Caco-2 (cell line): ENCODE results near the gene SLC7A14. TPM values are rescaled to one million over a fixed set of nuclear protein-coding genes. Genes with fewer than 3 reads are reported as not detected.

Source experiments
- BruUV-seq: library from RNA; stranded (reverse); fragments of 400-500 nt; replicated peaks from 2 replicates; lab custom pipeline; 2021; lab: Mats Ljungman, UMichigan
- CTCF ChIA-PET: fragments of 300-600 bp; sonication (Branson Sonifier 250); formaldehyde crosslinking; loops from one replicate; lab custom pipeline; 2022; ENCODE audit warnings: antibody characterized with exemption; lab: Charles Lee
- POLR2A ChIA-PET: fragments of 300-600 bp; sonication (Branson Sonifier 250); formaldehyde crosslinking; loops from one replicate; lab custom pipeline; 2022; ENCODE audit warnings: antibody characterized with exemption; lab: Charles Lee
- DNase-seq, 2 experiments: peaks; one replicate each; pipeline versions ENCODE4 v3.0.0 to v3.0.0-alpha.2; 2020 to 2022
- H3K27me3 ChIP-seq: replicated peaks from 2 replicates; pipeline ENCODE4 v1.6.0; 2011; ENCODE audit warnings: low read length; ENCODE audit not compliant: control insufficient read depth, insufficient read depth
- H3K36me3 ChIP-seq: 2 replicates; pipeline ENCODE4 v1.5.1; 2011; ENCODE audit warnings: low read length; ENCODE audit not compliant: control insufficient read depth, insufficient read depth
- H3K4me1 ChIP-seq: fragments of 250-450 bp; sonication (Bioruptor Pico); 2 replicates; pipeline ENCODE4 v1.5.1; 2020; ENCODE audit warnings: mild to moderate bottlenecking
- H3K4me3 ChIP-seq: 2 replicates; pipeline ENCODE4 v1.5.1; 2011; ENCODE audit warnings: low read depth, mild to moderate bottlenecking, control low read depth, low read length
- H3K9me3 ChIP-seq: fragments of 250-450 bp; sonication (Bioruptor Pico); 2 replicates; pipeline ENCODE4 v1.5.1; 2020; ENCODE audit warnings: mild to moderate bottlenecking, moderate library complexity
- H3K27ac Mint-ChIP-seq: one replicate; pipeline ENCODE4 v1.8.0; 2022; ENCODE audit warnings: mixed read lengths; ENCODE audit not compliant: unreplicated experiment
- H3K27me3 Mint-ChIP-seq: one replicate; pipeline ENCODE4 v1.8.0; 2022; ENCODE audit warnings: mixed read lengths; ENCODE audit not compliant: insufficient read depth, unreplicated experiment
- H3K36me3 Mint-ChIP-seq: one replicate; pipeline ENCODE4 v1.8.0; 2022; ENCODE audit warnings: mild to moderate bottlenecking, mixed read lengths; ENCODE audit not compliant: insufficient read depth, unreplicated experiment
- H3K4me1 Mint-ChIP-seq: one replicate; pipeline ENCODE4 v1.8.0; 2022; ENCODE audit warnings: low read depth, mixed read lengths; ENCODE audit not compliant: unreplicated experiment
- H3K4me3 Mint-ChIP-seq: one replicate; pipeline ENCODE4 v1.8.0; 2022; ENCODE audit warnings: mild to moderate bottlenecking, moderate library complexity, mixed read lengths; ENCODE audit not compliant: unreplicated experiment
- H3K9me3 Mint-ChIP-seq: one replicate; pipeline ENCODE4 v1.8.0; 2022; ENCODE audit warnings: mixed read lengths; ENCODE audit not compliant: unreplicated experiment
- intact Hi-C: fragments of 100-400 bp; cut with micrococcal nuclease; formaldehyde crosslinking; loops from one replicate; pipeline ENCODE4 v1.10.0; 2022; ENCODE audit not compliant: unreplicated experiment
- total RNA-seq: library from RNA; stranded (reverse); gene quantifications from 2 replicates; pipeline ENCODE4 v1.2.3, GENCODE V29; 2022
- TF ChIP-seq, protein P1 (sequence below), 2 experiments: fragments of 200-600 bp in 1 of 2; IDR thresholded peaks; 1 replicate in 1 of 2; 2 replicates in 1 of 2; pipeline versions ENCODE4 v1.5.1 to v1.8.0; 2011 to 2022; ENCODE audit warnings: antibody characterized with exemption in 1 of 2, control low read depth in 1 of 2, inconsistent platforms in 1 of 2, low read depth in 1 of 2, low read length in 1 of 2, mild to moderate bottlenecking in 1 of 2, moderate library complexity in 1 of 2; ENCODE audit not compliant: insufficient read depth in 1 of 2, severe bottlenecking in 1 of 2, unreplicated experiment in 1 of 2

Gene SLC7A14
- total RNA-seq, 1 experiment from 2014 or later: not detected

DNA sequence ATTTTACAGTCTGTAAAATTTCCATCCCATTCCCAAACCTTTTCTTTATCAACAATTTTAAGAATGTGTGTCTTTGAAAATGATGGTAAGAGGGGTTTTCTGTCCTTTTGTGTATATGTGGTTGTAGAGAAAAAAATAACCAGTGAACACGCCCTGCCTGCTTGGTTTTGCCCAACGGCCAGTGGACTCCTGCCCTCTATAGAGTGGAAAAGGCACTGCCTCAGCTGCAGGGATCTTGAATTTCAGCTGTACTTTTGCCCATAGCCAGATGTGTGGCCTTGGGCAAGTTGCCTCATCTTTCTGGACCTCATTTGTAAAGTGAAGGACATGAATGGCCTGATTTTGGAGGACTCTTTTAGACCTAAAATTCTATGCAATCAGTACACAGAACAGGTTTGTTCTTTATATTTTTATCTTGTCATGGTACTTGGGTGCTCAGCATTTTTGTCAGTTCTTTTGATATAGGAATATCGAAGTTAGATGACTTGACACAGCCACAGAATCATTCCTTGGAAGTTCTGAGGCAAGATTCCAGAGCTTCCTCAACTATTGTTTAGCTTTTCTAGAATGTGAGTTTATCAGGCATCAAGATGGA lies 86.2 kb downstream of the SLC7A14 start:
- H3K4me3 Mint-ChIP-seq: no peak overlapping the region
- TF ChIP-seq, protein P1, sequence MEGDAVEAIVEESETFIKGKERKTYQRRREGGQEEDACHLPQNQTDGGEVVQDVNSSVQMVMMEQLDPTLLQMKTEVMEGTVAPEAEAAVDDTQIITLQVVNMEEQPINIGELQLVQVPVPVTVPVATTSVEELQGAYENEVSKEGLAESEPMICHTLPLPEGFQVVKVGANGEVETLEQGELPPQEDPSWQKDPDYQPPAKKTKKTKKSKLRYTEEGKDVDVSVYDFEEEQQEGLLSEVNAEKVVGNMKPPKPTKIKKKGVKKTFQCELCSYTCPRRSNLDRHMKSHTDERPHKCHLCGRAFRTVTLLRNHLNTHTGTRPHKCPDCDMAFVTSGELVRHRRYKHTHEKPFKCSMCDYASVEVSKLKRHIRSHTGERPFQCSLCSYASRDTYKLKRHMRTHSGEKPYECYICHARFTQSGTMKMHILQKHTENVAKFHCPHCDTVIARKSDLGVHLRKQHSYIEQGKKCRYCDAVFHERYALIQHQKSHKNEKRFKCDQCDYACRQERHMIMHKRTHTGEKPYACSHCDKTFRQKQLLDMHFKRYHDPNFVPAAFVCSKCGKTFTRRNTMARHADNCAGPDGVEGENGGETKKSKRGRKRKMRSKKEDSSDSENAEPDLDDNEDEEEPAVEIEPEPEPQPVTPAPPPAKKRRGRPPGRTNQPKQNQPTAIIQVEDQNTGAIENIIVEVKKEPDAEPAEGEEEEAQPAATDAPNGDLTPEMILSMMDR (IDR thresholded peaks at IDR 0.05; ENCODE audit: insufficient read depth in 1 of 2, low read depth in 1 of 2, low read length in 1 of 2, severe bottlenecking in 1 of 2, unreplicated experiment in 1 of 2): peak; percentile 46 to 78
- no peaks in the 10 kb centered on the region for H3K9me3 Mint-ChIP-seq
- Histone ChIP-seq H3K9me3 (no peaks in the 10 kb centered on the region), H3K4me3 (no peak overlapping the region), H3K27me3 (no peaks in the 10 kb centered on the region), H3K4me1 (no peaks in the 10 kb centered on the region), H3K36me3 (no peaks in the 10 kb centered on the region)
- no peaks in the 10 kb centered on the region for H3K27me3 Mint-ChIP-seq
- H3K4me1 Mint-ChIP-seq: no peaks in the 10 kb centered on the region
- CTCF ChIA-PET: interaction anchor here (0.6 kb wide), 1 partner anchor 310 kb away, joined by 4 read pairs; no protein-coding TSS in a partner anchor
- POLR2A ChIA-PET: no interaction called here
- DNase-seq: peak; percentile 46 to 47
- no TSS peak for BruUV-seq
- intact Hi-C loops: loop anchor here (1.0 to 10.0 kb wide), 2 partner anchors 85 to 315 kb away; no protein-coding TSS in a partner anchor
- no peak overlapping the region for H3K27ac Mint-ChIP-seq
- H3K36me3 Mint-ChIP-seq: no peaks in the 10 kb centered on the region

DNA sequence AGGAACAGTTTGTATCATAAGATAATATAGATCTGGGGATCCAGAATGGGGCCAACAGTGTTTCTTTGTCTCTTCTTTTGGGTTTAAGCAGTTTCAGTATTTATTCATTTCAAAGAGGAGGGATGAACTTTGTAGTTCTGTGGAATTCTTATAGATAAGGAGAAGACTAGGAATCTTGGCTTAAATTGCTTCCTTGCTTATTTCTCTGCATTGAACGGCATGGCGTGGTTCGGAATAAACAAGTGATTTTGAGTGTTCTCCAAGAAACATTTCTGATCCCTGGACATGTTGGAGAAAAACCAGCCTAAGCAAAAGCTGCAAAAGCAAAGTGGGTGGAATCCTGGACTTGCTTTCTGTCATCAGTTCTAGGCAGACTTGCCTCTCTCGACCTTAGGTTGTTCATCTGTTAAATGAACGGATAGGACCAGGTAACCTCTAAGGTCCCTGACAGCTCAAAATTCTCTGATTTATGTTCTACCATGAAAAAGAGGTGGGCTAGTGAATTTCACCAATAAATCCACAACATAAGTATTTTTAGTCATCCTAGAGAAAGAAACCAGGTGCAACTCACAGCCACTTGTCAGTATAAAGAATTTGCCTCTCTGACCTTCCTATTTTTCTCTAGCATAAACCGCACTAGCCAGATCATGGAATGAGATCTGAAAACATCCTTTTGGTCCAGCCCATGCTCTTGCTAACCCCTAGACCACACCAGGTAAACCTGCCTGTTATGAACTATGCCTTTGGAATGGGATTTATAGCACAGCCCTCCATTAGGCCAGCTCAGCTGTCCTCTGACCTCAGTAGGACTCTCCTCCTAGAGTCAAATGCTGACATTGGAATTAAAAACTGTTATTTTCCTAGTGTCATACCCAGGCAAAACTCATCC lies 88.4 kb downstream of the SLC7A14 start:
- intact Hi-C loops: loop anchor here (10.0 kb wide), 1 partner anchor 317 kb away; no protein-coding TSS in a partner anchor
- Histone ChIP-seq H3K36me3 (no peaks in the 10 kb centered on the region), H3K4me3 (no peak overlapping the region), H3K4me1 (no peaks in the 10 kb centered on the region), H3K9me3 (no peaks in the 10 kb centered on the region), H3K27me3 (no peaks in the 10 kb centered on the region)
- no TSS peak for BruUV-seq
- POLR2A ChIA-PET: no interaction called here
- no peaks in the 10 kb centered on the region for H3K27me3 Mint-ChIP-seq
- H3K36me3 Mint-ChIP-seq: no peaks in the 10 kb centered on the region
- H3K9me3 Mint-ChIP-seq: no peaks in the 10 kb centered on the region
- no peak for DNase-seq
- H3K4me1 Mint-ChIP-seq: no peaks in the 10 kb centered on the region
- H3K27ac Mint-ChIP-seq: no peak overlapping the region
- no peak overlapping the region for H3K4me3 Mint-ChIP-seq
- CTCF ChIA-PET: interaction anchor here (1.3 kb wide), 1 partner anchor 84 kb away, joined by 3 read pairs; no protein-coding TSS in a partner anchor
- TF ChIP-seq, protein P1 (IDR thresholded peaks at IDR 0.05; ENCODE audit: insufficient read depth in 1 of 2, low read depth in 1 of 2, low read length in 1 of 2, severe bottlenecking in 1 of 2, unreplicated experiment in 1 of 2): no peak

DNA sequence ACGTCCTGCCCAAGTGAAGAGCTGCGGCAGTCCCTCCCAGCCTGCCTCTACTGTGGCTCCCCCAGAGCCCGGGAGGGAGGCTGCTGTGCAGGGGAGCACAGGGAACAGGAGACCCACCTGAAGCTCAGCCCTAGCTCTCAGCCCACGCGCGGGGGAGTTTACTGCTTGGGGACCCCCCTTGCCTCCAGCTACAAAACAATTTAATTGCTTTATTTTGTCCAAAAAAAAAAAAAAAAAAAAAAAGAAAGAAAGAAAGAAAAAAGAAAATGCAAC lies 89.1 kb downstream of the SLC7A14 start:
- Mint-ChIP-seq H3K27me3 (no peaks in the 10 kb centered on the region), H3K9me3 (no peaks in the 10 kb centered on the region), H3K27ac (no peak overlapping the region), H3K4me1 (no peaks in the 10 kb centered on the region), H3K4me3 (no peak overlapping the region), H3K36me3 (no peaks in the 10 kb centered on the region)
- no TSS peak for BruUV-seq
- intact Hi-C loops: loop anchor here (10.0 kb wide), 1 partner anchor 318 kb away; no protein-coding TSS in a partner anchor
- Histone ChIP-seq H3K4me3 (no peak overlapping the region), H3K9me3 (no peaks in the 10 kb centered on the region), H3K27me3 (no peaks in the 10 kb centered on the region), H3K36me3 (no peaks in the 10 kb centered on the region), H3K4me1 (no peaks in the 10 kb centered on the region)
- TF ChIP-seq, protein P1 (IDR thresholded peaks at IDR 0.05; ENCODE audit: insufficient read depth in 1 of 2, low read depth in 1 of 2, low read length in 1 of 2, severe bottlenecking in 1 of 2, unreplicated experiment in 1 of 2): no peak
- ChIA-PET CTCF (interaction anchor here (1.3 kb wide), 1 partner anchor 83 kb away, joined by 3 read pairs; no protein-coding TSS in a partner anchor), POLR2A (no interaction called here)
- DNase-seq: no peak
